Glutamatergic neuron (in vitro differentiated cells): ENCODE measurements around the gene MED12L. TPM values are rescaled to one million over a fixed set of nuclear protein-coding genes. Genes with fewer than 3 reads are reported as not detected.

Experiments
- DNase-seq: peaks from one replicate; pipeline ENCODE4 v3.0.0; 2022
- H3K27ac Mint-ChIP-seq: one replicate; pipeline ENCODE4 v1.8.0; 2020; ENCODE audit warnings: mild to moderate bottlenecking, mixed read lengths, inconsistent platforms; ENCODE audit not compliant: unreplicated experiment
- H3K27me3 Mint-ChIP-seq: one replicate; pipeline ENCODE4 v1.8.0; 2020; ENCODE audit warnings: mild to moderate bottlenecking, moderate library complexity, mixed read lengths, inconsistent platforms; ENCODE audit not compliant: unreplicated experiment
- H3K36me3 Mint-ChIP-seq: one replicate; pipeline ENCODE4 v1.8.0; 2020; ENCODE audit warnings: mild to moderate bottlenecking, mixed read lengths, inconsistent platforms; ENCODE audit not compliant: unreplicated experiment
- H3K4me1 Mint-ChIP-seq: one replicate; pipeline ENCODE4 v1.8.0; 2020; ENCODE audit warnings: mild to moderate bottlenecking, low read depth, mixed read lengths, inconsistent platforms; ENCODE audit not compliant: unreplicated experiment
- H3K4me3 Mint-ChIP-seq: one replicate; pipeline ENCODE4 v1.8.0; 2020; ENCODE audit warnings: mild to moderate bottlenecking, mixed read lengths, inconsistent platforms; ENCODE audit not compliant: unreplicated experiment
- H3K9me3 Mint-ChIP-seq: one replicate; pipeline ENCODE4 v1.8.0; 2020; ENCODE audit warnings: mild to moderate bottlenecking, moderate library complexity, mixed read lengths, inconsistent platforms; ENCODE audit not compliant: unreplicated experiment
- CTCF ChIP-seq: fragments of 200-600 bp; sonication (generic); IDR thresholded peaks from one replicate; pipeline ENCODE4 v1.5.0; 2021; ENCODE audit not compliant: partially characterized antibody, unreplicated experiment
- total RNA-seq: library from RNA; stranded (reverse); fragmentation: NEBNext Ultra II Directional; extraction: Animal tissue kit (Norgen Biotek cat#: 25700); gene quantifications from one replicate; pipeline ENCODE4 v1.2.1, GENCODE V29; 2021; ENCODE audit not compliant: unreplicated experiment

MED12L gene
- total RNA-seq, 1 donor from 2014 or later = 7.8 TPM

GRCh38 chr3:151314593-151314992, 229.1 kb downstream of the MED12L start:
- DNase-seq = no peak
- H3K36me3 Mint-ChIP-seq = no peaks in the 10 kb centered on the region
- H3K27ac Mint-ChIP-seq = no peak overlapping the region
- H3K4me3 Mint-ChIP-seq = no peak overlapping the region
- H3K9me3 Mint-ChIP-seq = no peaks in the 10 kb centered on the region
- peaks cover 1% of the 10 kb centered on the region for H3K4me1 Mint-ChIP-seq
- TF ChIP-seq CTCF = no peak
- H3K27me3 Mint-ChIP-seq = peaks cover under 1% of the 10 kb centered on the region

GRCh38 chr3:151315136-151315535, 229.7 kb downstream of the MED12L start:
- no peaks in the 10 kb centered on the region for H3K36me3 Mint-ChIP-seq
- no peak overlapping the region for H3K27ac Mint-ChIP-seq
- DNase-seq = no peak
- H3K27me3 Mint-ChIP-seq = peaks cover 2% of the 10 kb centered on the region
- no peak for TF ChIP-seq CTCF
- H3K9me3 Mint-ChIP-seq = no peaks in the 10 kb centered on the region
- peaks cover 1% of the 10 kb centered on the region for H3K4me1 Mint-ChIP-seq
- H3K4me3 Mint-ChIP-seq = no peak overlapping the region

GRCh38 chr3:151315846-151316245, 230.4 kb downstream of the MED12L start:
- Mint-ChIP-seq H3K36me3 (no peaks in the 10 kb centered on the region), H3K27me3 (peaks cover 2% of the 10 kb centered on the region), H3K4me3 (no peak overlapping the region), H3K9me3 (no peaks in the 10 kb centered on the region), H3K4me1 (peaks cover 1% of the 10 kb centered on the region), H3K27ac (no peak overlapping the region)
- no peak for TF ChIP-seq CTCF
- no peak for DNase-seq

- H3K36me3 Mint-ChIP-seq = no peaks in the 10 kb centered on the region
- no peak within 1 kb of the TSS for H3K27ac Mint-ChIP-seq
- DNase-seq = no peak
- peaks cover 1% of the 10 kb centered on the region for H3K4me1 Mint-ChIP-seq
- H3K4me3 Mint-ChIP-seq = no peak within 1 kb of the TSS
- no peak for TF ChIP-seq CTCF
- peaks cover 2% of the 10 kb centered on the region for H3K27me3 Mint-ChIP-seq
- H3K9me3 Mint-ChIP-seq = no peaks in the 10 kb centered on the region
These were observed 231.0 kb downstream of the MED12L start, which contains the start of gene GPR87 for GRCh38 chr3:151316267-151316991. GPR87 (minus strand) TSS chr3:151316820; CDS start chr3:151300100, 16,720 bp downstream.

GRCh38 chr3:151318313-151318712, 232.8 kb downstream of the MED12L start:
- H3K4me1 Mint-ChIP-seq = no peaks in the 10 kb centered on the region
- no peak for TF ChIP-seq CTCF
- peaks cover 2% of the 10 kb centered on the region for H3K27me3 Mint-ChIP-seq
- H3K9me3 Mint-ChIP-seq = peaks cover under 1% of the 10 kb centered on the region
- H3K36me3 Mint-ChIP-seq = no peaks in the 10 kb centered on the region
- H3K4me3 Mint-ChIP-seq = no peak overlapping the region
- no peak overlapping the region for H3K27ac Mint-ChIP-seq
- no peak for DNase-seq
